GM21619 (cell line): ENCODE data around the gene RANBP3L.
"Not testable (repeated sequence)": the region's sequence is repeated elsewhere in the genome, so short reads cannot be mapped to it uniquely, and the experiment has no call there.

Experiments
- ATAC-seq: cut with Tn5 transposase; IDR thresholded peaks from one replicate; pipeline ENCODE4 v1.9.1; 2021; ENCODE audit not compliant: unreplicated experiment

Gene RANBP3L

GRCh38 chr5:36297653-36298052 is 4.0 kb downstream of the RANBP3L start:
- ATAC-seq: no peak

DNA sequence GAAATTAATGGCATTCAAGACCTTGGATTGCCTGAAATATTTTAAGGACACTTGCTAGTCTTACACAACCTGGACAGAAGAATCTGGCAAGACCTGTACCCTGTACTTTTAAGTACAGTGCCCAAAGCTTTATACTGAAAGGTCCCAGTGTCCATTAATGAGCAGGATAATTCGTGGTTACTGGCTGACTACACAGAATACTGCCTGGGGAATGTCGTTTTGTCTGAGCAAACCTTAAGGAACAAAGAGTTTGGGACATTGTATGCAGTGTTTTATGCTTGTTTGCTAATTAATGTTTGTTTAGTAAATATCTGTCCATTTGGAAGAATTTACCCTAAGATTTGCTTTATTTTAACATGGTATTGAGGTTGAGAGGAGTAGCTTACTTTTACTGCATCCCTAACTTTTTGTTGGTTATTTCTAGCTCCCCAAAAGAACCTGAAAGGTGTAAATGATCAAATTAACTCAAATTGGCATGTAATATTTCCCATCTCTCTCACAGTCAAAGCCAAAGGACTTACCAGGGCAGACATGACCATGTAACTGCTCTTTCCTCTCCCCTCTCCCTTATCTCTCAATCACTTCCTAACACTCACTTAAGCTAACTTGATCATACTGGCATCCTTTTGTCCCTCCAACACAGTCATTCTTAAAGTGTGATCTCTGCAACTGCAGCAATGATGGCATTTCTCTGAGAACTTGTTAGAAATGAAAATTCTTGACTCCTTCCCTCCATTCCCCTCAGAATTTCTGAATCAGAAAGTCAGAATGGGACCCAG is 15.7 kb downstream of the RANBP3L start:
- no peak for ATAC-seq

- not testable (repeated sequence) for ATAC-seq
Measured at GRCh38 chr5:36283775-36284174, 17.9 kb downstream of the RANBP3L start.

DNA sequence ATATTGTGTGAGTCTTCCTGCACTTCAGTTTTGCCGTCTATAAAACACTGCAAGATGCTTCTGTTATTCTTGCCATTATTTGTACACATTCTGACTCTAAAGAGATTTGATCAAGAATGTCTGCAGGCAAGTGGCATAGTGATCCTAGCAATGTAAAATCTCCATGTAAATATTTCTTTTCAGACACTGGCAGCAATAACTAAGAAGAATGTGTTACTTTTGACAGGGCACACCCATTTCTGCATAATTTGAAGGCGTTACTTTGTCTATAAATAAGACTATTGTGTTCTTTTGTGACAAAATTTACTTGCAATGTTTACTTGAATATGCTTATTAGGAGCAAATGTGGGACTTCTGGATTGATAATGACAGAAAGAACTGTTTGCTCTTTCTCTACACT is 20.1 kb downstream of the RANBP3L start:
- no peak for ATAC-seq

DNA sequence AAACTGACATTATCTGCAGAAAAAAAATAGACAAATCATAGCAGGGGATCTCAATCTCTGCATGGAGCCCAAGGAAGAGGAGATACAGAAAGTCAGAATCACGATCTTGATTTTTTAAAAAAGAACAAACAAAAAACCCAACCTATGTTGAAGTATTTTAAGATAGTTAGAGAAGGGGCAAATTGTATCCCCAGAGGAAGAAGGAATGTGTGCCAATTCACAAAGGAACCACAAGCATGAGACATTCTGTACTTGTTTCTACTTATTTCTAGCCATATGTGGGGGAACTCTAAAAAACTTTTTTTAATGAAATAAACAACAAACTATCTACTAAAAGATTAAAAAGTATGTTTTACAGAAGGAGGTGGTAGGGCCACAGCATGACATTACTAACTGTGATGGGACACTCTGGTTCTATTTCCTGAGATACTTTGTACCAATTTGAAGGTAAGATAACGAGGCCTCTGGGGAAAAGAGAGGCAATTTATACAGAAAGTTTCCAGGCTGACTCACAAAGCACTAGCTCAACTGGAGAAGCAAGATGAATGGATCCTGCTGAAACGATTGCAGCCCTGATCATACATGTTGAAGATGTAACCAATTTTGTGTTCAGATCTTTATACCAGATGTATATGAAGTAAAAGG is 22.5 kb downstream of the RANBP3L start:
- no peak for ATAC-seq

DNA sequence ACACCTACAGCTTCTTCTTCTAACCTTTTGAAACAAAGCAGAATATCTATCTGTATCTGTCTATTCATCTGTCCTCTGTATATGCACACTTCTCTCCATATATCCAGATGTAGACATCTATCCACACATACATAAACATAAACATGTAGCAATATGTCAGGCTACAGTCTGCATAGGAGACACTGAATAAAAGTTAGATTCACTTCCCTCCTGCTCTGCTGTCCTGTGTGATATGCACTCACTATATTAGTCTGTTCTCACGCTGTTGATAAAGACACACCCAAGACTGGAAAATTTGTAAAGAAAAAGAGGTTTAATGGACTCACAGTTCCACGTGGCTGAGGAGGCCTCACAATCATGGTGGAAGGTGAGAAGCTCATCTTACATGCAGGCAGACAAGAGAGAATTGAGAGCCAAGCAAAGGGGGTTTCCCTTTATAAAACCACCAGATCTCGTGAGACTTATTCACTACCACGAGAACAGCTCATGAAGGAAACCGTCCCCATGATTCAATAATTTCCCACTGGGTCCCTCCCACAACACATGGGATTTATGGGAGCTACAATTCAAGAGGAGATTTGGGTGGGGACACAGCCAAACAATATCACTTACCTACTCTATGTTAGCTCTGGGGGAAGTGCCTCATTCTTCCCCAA is 24.1 kb downstream of the RANBP3L start:
- no peak for ATAC-seq

DNA sequence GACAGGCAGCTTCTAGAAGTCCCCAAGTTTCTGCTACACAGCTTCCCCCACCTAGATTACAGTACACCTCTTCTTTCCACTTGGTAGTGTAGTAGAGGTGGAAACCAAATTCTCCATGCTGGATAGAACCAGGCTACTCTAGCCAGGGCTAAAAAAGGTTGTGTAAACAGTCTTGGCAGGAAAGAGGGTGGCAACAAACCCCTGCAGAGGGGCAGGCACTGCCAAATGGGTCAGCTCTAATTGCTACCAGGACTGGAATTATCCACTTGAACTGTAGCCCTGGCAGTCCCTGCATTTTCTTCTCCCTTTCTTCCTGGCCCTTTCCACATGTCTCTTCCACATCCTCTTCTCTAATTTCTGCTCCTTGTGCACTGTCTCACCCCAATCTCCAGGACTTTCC is 24.8 kb downstream of the RANBP3L start:
- ATAC-seq: no peak

- ATAC-seq: no peak
Measured at GRCh38 chr5:36273809-36274526, 27.7 kb downstream of the RANBP3L start.

DNA sequence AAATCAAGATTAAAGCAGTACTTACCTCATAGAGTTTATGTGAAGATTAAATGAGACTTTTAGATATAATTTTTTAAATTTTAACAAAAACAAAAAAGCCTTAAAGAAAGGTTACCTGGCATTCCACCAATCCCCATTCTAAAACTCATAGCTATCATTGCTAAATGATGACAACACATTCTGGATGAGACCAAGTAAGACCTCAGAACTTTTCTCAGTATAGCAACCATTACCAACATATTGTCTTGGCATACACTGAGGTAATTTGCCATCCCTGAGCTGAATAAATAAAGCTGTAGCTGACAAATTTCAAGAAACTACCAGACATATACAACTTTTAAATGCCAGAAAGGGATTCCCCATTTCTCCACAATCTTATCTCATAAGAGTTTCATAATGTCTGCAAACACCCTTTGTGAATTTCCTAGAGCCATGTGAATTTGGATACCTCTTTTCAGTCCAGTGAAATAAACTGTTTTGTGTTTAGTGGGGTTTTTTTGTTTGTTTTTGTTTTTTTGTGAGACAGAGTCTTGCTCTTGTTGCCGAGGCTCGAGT is 29.5 kb downstream of the RANBP3L start:
- no peak for ATAC-seq

DNA sequence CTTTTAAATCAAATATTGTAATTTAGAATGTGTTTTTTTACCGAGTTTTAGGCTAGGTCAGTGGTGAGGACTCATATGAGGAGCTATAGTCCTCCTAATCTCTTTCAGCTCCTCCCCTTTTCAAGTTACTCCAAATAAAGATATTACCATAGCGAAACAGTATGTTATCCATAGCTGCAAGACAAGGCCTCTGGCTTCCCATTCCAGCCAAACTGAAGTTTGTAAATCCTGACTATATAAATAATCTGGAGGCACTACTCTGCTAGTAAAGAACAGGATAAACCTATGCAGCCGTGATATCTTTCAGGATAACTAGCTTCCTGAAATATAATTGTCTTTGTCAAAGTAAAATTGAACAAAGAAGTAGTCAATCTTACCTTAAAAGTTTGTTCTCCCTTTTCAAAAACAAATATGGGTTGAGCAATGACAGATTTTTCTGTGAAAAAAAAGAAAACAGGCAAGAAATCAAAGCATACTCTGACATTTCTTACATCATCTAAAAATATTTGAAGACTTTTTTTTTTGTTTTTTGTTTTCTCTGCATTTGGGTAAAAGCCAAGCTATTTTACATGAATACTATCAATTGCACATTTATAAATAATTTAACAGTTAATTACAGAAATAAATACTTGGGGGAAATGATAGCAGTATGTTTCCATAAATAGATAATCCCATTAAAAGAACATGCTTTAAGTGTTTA is 30.7 kb downstream of the RANBP3L start:
- no peak for ATAC-seq

DNA sequence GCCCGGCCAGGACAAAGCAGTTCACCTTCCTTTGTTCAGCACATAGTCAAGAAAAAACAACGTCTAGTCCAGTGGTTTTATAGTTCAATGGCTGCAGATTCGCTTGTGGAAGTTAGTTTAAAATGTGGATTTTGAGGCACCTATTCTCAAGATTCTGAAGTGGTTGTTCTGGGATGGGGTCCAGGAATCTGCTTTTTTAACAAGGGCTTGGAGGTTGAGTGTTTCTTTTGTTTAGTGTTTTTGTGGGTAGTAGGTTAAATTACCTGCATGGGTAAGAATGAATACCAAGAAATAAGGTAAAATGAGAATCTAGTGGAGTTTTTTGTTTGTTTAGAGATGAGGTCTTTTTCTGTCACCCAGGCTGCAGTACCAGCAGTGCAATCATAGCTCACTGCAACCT is 31.5 kb downstream of the RANBP3L start:
- ATAC-seq: no peak

DNA sequence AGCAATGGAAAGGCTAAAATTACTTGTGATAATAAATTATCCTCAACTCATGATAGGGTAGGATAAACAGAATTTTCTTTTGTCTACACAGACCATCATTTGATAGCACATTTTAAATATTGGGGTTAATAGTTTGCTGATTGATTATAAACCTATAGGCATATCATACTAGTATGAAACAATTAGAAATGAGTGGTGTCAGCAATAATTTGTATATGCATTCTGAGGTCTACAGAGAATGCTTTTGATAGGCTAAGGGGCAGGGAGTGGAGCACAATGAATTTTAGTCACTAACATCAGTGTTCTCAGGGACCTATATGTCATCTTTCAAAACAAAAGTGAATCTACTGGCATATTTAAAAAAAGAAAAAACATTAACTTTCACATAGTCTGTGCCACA is 32.2 kb downstream of the RANBP3L start:
- no peak for ATAC-seq

DNA sequence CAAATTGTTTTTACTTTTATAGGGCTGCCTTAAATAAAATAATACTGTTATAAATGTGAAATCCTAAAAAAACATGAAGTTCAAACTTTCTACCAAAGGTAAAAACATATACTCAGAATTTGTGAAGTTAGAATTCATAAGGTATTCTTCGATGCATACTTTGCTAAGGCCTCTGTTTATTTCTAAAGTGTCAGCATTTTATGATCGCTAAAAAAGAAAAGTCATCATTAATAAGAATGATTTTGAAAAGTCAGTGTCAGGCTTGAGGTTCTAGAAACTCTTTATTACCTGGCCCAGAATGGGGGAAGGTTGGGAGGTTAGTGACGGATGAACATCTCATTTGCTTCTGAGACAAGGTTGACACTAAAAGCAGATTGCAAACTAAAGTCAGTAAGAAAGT is 33.8 kb downstream of the RANBP3L start:
- no peak for ATAC-seq

DNA sequence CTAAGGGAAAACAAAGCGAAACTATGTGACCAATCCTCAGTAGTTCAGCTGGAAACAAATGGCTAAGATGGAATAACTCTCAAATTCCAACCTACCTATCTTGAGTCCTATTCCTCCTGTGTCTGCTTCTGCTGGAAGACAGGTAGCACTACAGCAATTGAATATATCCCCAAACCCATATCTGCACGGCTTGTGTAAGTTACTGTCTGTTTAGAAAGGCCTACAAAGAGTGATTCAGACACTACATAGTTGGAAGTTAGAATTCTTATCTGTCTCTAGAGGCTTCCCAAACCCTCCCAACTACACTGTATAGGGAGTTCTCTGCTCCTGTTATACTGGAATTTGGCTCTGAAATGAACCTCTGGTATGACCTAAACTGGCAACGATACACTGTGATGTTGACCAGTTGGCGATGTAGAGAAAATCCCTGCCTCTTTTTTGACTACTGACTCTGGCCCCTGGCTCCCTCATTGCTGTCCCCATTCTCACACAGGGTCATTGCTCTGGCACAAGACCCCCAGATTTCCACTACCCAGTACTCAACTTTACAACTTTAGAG is 37.4 kb downstream of the RANBP3L start:
- no peak for ATAC-seq

GRCh38 chr5:36261186-36261585 is 40.5 kb downstream of the RANBP3L start:
- ATAC-seq: no peak

DNA sequence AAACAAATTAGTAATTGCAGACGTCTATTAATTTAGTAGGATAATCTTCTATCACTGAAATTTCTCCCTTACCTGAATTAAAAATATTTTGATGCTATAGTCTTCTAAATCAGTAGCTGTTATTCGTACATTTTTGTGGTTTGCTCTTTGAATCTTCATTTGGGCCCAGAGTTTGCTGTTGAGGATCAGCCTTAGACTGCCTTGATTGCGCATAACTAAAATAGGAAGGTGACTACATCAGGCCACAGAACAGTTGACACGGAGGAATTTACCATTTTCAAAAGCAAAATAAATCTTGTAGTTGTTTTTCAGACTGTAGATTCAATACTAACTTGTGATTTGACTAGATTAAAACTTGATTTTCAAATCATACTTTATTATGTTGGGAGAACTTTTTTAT is 48.1 kb downstream of the RANBP3L start:
- ATAC-seq: no peak

GRCh38 chr5:36252722-36253365 is 48.9 kb downstream of the RANBP3L start:
- ATAC-seq: no peak

DNA sequence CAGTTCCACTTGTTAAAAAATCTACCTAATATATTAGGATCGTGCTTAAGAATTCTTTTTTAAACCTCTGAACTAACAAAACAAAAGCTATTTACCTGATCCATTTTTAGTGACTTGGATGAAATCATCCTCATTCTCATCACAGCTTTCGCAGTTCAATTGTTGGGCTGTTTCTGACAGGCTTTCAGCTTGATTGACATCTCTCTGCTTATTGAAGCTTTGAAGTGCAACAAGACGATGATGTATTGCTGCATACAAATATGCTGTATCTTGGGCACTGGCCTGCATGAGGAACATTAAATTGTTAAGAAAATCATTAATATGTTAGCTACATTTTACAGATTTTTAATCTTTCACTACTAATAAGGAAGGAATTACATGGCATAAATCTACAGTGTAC is 50.5 kb downstream of the RANBP3L start:
- ATAC-seq: no peak

- ATAC-seq: no peak
Measured at GRCh38 chr5:36250427-36250826, 51.3 kb downstream of the RANBP3L start.
